Stimulated activated naive CD8-positive, alpha-beta T cell treated with anti-CD3 and anti-CD28 coated beads, Interleukin-15, Interleukin-2, amounts not matched to agents 100 U/mL and 50 U/mL, for 24 hours (primary cell): ENCODE measurements around the gene RPL13.
"Not testable (repeated sequence)": the region's sequence is repeated elsewhere in the genome, so short reads cannot be mapped to it uniquely, and the experiment has no call there.

Experiments used
- ATAC-seq: fragments of 150-1000 bp; cut with Tn5 transposase; one replicate; pipeline ENCODE4 v1.10.0; 2021
- DNase-seq: peaks from one replicate; pipeline ENCODE4 v3.0.0; 2021

RPL13 gene

DNA sequence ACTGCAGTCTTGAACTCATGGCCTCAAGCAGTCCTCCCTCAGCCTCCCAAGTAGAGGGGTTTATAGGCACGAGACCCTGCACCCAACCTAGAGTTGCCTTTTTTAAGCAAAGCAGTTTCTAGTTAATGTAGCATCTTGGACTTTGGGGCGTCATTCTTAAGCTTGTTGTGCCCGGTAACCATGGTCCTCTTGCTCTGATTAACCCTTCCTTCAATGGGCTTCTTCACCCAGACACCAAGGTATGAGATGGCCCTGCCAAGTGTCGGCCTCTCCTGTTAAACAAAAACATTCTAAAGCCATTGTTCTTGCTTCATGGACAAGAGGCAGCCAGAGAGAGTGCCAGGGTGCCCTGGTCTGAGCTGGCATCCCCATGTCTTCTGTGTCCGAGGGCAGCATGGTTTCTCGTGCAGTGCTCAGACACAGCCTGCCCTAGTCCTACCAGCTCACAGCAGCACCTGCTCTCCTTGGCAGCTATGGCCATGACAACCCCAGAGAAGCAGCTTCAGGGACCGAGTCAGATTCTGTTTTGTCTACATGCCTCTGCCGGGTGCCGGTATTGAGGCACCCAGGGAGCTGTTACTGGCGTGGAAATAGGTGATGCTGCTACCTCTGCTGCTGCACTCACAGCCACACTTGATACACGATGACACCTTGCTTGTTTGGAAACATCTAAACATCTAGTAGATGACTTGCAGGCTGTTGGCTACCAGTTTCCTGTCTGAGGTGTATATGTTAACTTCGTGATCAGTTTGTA is 3.3 kb downstream of the RPL13 start:
- DNase-seq (no peak), ATAC-seq (no peak)

DNA sequence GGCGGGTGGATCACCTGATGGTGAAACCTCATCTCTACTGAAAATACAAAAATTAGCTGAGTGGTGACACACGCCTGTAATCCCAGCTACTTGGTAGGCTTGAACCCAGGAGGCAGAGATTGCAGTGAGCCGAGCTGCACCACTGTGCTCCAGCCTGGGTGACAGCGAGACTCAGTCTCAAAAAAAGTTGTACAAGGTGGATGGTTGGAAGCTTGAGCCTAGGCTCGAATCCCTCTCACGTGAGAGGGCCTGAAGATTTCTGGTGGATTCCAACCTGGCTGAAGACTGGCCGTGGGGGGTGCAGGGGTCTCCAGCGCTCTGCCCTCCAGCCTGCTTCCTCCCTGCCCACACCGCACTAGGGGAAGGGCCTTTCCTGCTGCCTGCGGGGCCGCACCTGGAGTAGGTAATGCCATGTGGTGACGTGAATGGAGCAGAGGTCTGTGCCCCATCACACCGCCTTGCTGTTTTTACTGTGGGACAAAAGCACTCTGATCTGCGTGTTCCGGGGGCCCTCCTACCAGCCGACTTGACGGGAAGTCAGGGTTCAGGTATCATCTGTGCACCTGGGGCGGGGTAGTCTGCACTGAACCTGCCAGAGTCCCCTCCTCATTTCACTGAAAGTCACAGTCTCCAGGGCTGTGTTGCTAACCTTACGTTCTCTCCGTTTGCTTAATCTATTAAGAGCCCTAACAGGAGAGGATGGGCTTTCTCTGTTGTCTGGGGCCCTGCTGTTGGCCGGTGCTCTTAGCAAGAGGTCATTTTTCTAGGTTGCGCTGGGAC is 4.2 kb downstream of the RPL13 start:
- peak; percentile 49 for DNase-seq

DNA sequence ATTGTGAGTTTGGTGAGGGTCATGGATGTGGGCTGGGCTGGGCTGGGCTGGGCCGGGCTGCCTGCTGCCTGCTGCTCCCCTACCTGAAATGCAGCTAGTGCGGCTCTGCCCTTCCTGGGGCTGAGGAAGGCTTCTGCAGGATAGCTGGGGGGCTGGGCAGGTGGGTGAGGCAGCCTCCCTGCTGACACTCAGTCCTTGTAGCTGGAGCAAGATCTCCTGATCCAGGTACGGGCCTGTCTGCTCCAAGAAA is 4.7 kb downstream of the RPL13 start:
- ATAC-seq (peak; percentile 5), DNase-seq (no peak)

More for the DNA sequence above, 4.2 kb downstream of the RPL13 start:
- peak; percentile 0 for ATAC-seq

DNA sequence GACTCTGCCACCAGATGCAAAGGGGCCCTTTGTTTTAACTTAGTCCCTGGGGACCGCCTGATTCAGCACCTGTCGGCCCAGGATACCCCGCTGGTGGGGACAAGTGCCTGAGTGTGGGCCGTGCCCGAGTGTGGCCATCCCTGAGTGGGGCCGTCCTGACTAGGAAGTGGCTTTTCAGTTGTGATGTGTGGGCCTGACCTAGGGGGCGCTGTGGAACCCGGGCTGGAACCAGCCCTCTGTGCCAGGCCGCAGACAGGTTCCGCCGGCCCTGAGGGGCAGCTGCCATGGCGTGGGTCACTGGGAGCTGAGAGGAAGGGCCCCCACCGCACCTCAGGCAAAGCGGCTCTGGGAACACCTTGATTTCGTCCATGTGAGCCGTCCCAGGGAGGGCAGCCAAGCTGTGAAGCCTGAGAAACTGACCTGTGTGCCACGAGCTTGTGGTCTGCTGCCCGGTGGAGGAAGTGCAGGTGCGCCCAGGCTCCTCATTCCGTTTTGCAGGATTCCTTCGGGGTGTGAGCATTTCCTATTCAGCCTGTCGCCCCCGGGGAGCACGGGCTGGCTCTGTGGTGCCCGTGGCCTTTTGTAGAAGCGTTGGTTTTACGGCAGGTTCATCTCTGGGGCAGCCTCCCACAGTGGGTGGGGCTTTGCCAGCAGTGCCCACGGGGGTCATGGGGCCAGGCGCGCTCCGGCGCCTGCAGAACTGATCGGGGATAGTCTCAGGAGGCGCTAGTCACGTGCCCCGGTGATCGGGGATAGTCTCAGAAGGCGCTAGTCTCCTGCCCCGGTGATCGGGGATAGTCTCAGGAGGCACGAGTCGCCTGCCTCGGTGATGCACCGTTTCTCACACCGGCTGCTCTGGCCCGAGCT is 5.3 kb downstream of the RPL13 start:
- ATAC-seq = peak; percentile 52

DNA sequence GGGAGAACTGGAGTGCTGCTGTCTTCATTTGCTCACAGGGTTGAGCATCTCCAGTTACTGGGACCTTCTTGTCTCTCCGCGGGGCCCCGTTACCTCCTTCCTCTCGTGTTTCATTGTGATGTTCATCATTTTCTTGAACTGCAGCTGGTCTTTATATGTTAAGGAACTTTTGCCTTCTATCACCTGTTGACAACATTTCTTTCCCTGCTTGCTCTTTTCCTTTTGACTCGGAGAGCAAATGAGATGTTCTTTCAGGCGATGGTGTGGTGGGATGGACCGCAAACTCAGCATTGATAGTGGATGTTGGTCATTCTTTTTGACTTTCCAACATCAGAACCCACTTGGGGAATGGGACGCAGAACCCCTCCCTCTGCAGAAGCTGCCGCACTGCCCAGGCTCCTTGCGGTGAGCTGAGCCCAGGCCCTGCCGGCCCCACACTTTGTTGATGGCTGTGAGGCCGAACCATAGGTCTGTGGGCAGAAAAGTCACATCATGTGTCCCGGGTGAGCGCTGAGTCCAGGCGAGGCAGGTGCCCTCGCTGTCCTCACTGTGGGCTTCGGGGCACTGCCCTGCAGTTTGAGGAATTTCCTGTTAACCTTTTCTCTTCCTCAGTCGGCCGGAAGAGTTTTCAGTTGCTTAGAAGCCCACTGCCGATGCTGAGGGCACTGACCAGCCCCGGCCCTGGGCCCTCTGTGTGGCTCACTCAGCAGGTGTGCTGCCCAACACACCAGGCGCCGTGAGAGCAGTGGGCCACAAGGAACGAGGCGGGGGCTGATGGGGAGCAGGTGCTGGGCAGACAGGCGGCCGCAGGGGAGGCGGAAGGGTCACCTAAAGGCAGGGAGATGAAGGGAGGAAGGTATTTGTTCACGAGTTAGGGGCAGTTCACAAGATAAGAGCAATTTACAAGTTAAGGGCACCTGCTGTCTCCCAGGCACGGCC is 7.4 kb downstream of the RPL13 start:
- ATAC-seq = no peak
- DNase-seq = no peak

More for the DNA sequence above, 5.3 kb downstream of the RPL13 start:
- DNase-seq = peak; percentile 81

DNA sequence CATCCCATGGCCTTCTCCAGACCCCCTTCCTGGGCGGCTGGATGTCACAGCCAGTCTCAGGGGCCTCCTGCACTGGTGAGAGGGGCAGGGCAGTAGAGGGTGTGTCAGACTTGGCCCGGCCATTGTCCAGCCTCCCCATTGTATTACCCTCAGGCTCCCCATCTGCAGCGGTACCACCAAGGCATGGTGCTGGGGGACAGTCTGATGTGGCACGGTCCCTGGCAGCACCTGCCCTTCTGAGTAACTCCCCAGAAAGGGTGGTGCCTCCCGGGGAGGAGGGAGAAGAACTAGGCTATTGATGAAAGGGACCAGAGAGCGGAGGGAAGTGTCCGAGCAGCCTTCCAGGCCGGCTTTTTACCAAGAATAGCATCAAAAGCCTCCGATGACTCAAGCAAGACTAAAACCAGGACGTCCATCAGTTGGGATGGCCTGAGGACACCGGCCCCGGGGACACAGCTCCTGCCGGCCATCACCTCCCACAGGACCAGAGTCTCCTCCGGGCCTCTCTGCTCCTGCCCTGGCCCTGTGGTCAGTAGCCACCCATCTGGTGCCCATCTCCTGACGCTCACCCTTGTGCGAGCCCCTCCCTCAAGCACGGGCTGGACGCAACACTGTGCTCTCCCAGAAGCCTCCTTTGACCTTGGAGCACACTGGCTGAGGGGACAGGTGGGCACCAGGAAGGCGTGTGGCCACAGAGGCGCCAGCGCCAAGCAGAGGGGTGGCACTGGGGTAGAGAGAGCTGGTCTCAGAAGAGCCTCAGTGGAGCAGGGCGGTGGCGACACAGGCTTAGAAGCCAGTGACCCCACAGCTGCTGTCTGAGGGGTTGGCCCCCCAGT is 9.2 kb downstream of the RPL13 start:
- ATAC-seq (no peak), DNase-seq (no peak)

DNA sequence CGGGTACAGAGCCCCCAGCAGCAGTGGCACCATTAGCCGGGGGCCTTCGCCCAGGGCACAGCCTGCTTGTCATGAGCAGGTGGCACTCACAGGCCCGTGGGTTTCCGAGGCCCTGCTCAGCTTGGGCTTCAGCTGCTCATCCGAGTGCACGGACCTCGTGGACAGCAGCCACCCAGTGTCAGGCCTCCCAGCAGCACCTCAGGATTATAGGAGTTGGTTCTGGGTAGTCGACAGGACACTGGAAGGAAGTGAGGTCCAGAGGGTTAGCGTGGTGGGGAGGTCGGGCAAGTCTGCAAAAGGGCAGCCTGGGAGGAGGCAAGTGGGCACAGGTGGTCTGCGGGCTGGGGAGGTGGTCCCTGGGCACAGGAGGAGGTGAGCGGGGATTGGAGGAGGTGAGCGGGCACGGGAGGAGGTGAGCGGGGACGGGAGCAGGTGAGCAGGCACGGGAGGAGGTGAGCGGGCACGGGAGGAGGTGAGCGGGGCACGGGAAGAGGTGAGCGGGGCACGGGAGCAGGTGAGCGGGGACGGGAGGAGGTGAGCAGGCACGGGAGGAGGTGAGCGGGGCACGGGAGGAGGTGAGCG is 10.0 kb downstream of the RPL13 start:
- ATAC-seq = no peak
- no peak for DNase-seq

DNA sequence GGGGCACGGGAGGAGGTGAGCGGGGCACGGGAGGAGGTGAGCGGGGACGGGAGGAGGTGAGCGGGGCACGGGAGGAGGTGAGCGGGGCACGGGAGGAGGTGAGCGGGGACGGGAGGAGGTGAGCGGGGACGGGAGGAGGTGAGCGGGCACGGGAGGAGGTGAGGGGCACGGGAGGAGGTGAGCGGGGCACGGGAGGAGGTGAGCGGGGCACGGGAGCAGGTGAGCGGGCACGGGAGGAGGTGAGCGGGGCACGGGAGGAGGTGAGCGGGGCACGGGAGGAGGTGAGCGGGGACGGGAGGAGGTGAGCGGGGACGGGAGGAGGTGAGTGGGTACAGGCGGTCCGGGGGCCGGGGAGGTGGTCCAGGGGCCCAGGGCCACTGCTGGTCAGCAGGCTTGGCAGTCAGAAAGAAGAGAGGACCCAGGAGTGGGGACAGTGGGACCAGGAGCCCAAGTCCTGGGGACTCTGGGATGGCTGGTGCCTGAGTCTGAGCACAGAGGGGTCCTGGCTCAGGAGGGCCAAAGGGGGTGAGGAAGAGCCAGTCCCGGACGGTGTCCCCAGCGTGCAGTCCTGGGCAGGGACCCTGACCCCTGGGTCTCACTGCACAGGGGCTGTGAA is 10.6 kb downstream of the RPL13 start:
- not testable (repeated sequence) for DNase-seq, ATAC-seq

DNA sequence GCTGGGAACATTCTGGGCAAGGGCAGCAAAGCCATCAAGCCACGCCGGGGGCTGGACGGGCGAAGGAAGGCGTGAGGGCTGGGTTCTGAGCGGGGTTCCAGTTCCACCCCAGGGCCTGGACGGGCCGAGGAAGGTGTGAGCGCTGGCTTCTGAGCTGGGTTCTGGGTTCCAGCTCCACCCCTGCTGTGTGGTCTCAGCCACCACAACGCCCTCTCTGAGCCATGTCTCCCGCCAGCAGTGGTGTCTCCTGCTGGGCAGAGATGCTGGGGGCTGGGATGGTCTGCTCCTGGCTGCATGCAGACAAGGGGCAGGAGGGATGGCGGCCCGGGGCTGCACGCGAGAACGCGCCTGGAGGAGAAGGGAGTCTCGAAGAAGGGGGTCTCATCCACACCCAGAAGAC is 11.2 kb downstream of the RPL13 start:
- ATAC-seq (no peak), DNase-seq (no peak)

DNA sequence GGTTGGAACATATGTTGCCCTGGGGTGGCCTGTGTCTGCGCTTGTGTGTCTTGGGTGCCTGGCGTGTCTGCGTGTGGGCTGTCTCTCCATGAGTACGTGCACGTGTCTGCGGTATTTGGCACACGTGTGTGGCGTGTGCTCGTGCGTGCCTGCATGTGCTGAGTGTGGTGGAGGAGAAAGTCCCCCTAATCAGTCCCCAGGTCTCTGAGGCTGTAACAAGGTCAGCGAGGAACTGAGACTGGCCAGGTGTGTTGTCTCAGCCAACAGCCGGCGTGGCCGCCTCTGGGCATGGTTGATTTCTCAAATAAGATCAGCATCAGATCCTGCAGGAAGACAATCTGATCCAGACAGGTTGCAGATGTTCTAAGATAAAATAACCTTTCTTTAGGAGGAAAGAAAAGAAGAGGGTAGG is 11.6 kb downstream of the RPL13 start:
- DNase-seq = no peak
- ATAC-seq = no peak

DNA sequence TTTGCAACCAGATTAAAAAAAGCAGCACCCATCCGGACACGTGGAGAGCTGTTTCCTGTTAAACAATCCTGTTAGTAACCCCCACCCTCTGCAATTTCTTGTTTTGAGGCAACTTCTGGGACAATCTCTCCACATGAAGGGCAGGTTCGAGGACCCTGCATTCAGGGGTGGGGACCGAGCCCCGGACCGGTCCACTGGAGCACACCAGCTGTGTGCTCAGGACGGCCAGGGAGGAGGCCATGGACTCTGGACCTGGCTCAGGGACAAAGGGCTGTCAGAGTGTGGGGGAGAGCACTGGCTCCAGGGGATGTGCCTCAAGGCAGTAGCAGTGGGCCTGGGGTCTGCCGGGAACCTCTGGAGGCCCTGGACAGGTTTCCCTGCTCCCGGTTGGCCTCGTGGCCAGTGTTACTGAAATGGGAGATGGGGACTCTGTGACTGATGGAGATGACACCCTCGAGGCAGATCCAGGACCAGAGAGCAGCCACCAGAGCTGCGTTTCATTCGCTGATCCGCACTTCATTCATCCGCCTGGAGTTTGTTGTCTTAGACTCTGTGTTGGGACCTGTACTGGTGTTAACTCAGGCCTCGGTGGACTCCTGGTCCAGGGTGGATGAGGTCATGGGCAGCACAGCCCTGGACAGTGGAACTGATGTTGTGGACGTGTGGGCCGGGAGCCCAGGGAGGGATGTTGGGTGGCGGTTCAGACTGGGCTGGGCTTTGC is 12.2 kb downstream of the RPL13 start:
- DNase-seq (no peak), ATAC-seq (no peak)

DNA sequence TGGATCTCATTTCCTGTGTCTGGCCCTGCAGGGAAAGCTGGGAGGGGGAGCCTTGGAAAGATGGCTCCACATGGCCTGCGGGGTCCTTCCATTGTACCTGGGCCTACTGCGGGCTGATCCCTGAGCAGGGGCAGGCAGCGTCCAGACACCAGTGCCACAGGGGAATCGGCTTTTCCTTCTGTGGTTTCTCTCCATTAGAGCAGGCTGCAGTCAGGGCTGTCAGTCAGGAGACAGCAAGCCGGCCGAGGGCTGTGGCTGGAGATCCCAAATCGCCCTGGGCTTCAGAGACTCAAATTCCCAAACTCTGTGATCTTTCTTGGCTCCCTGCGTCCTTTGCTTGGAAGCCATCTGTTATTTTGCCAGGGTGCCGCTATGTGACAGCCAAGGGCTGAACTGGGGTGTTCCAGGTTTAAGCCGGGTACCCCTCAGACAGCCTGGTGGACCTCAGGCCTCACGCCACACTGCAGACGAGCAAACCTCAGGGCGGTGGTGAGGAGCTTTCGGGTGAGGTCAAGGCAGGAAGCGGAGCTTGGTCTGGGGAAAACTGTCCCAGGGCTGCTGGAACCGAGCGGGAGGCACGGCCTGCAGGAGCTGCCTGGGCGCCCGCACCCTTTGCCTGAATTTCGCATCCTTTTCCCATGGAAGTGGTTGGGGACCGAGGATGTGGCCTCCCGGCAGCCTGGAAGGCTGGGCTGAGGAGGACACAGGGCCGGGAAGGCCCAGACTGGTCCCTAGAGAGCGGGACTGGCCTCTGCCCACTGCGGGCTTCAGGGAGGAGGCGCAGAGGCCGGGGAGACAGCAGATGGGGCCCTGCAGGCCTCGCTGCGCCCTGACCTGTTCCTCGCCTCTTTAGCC is 13.6 kb downstream of the RPL13 start:
- ATAC-seq = no peak
- no peak for DNase-seq

DNA sequence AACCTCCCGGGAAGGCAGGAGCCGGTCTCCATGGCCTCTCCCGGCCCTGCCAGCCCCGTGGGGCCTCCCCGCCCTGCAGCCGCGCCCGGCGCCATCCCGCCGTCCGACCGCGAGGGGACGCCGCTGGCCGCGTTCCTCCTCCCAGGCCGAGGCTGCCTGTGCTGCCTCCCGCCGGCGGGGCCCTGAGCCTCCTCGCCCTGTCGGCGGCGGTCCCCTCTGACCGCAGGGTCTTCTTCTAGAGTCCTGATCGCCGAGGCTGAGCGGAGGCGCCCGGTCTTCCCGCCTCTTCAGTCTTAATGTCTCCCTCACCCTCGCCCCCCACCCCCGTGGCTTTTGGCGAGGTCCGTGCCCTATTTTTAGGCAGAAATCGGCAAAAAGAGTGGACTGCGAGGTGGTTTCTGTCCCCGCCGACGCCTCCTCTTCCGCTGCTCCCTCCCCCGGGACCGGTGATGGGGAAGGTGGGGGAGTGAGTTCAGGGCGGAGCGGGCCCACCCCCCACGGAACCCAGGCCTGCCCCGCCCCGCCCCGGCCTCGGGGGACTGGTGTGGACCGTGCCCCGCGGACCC is 14.3 kb downstream of the RPL13 start:
- ATAC-seq (peak; percentile 62), DNase-seq (peak; percentile 80)

DNA sequence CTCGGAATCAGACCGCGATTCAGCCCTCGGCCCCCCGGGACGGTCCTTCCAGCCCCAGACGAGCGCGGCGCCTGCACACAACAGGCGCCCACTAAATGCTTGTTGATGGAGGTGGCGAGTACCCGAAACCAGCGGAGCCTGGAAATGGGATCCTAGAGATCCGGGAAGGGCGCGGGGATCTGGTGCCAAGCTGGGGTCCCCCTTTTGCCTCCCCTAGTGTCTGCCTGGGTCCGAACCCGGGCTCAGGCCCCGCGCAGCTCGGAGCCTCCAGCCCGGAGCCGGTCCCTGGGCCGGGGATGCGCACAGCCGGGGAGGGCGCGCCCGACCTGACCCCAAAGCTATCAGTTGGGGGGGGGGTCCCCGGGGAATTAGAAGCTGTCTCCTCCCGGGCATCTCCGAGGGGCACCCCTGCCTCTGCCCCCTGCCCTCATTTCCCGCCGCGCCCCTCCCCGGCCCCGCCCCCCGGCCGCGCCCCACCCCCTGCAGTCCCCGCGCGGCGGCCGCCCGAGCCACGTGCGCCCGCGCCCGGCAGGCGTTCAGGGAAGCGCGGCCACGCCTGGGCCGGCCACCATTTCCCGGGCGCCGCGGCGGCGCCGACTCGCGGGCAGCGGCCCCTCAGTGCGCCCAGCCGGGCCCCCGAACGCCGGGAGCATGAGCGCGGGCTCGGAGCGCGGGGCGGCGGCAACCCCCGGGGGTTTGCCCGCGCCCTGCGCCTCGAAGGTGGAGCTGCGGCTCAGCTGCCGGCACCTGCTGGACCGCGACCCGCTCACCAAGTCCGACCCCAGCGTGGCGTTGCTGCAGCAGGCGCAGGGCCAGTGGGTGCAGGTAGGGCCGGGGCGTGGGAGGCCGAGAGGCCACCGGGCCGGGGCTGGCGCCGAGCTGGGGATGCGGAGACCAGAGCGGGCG is 15.0 kb downstream of the RPL13 start, which contains the start of gene CPNE7:
TSS of gene CPNE7 (plus strand) at position 512 of the 906 bp plus-strand sequence. CDS start at position 652, 140 bp downstream.
- peak; percentile 37 for DNase-seq
- peak; percentile 51 for ATAC-seq

DNA sequence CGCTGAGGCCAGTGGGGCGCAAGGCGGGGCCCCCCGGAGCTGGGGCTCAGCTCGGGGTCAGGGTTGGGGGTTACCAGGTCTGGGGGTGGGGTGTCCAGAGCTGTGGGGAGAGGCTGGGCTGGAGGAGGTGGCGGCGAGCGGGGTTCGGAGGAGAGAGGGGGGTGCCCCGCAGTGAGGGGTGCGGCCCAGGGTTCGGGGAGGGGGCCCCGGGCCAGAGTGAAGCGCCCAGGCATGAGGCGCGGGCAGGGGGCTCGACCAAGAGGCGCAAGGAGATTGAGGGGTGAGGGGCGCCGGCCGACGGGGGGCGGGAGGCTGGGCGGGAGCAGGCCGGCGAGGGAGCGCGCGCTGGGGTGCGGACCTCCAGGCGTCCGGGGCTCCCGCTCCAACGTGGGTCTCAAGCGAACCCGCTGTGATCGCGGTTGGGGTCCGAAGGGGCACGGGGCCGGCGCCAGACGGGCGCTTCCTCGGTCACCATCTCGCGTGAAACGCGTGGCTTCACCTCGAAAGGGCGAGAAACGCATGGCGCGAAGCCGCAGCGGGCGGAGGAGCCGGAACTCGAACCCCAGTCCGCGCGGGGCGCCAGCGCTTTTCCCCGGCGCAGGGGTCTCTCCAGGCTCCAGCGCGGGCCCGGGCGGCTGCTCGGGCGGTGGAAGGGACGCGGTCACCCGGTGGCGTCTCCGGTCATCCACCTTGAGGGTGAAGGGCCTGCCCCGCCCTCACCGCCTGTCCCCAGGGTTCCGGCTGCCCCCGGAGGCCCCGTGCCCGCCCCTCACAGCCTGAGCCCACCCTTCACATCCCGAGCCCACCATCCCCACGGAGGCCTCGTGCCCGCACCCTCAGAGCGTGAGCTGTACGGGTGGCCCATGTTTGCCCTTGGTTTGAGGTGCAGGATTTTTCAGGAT is 15.9 kb downstream of the RPL13 start:
- ATAC-seq (no peak), DNase-seq (no peak)
